Fibroblast of villous mesenchyme (primary cell): Measurements from ENCODE around the gene HOXA3. TPM values are rescaled to one million over a fixed set of nuclear protein-coding genes. Genes with fewer than 3 reads are reported as not detected.

Experiments
- DNase-seq: peaks from one replicate; pipeline ENCODE4 v3.0.0-alpha.2; 2010; ENCODE audit warnings: low read depth
- H3K4me3 ChIP-seq: 2 replicates; pipeline ENCODE4 v1.5.1; 2011; ENCODE audit warnings: low read depth, mild to moderate bottlenecking, low read length
- total RNA-seq: library from RNA; depleted of rRNA; stranded (reverse); fragments of >200 nt; gene quantifications from 2 replicates; pipeline ENCODE4 v1.2.3, GENCODE V29; 2012
- TF ChIP-seq, protein P1 (sequence below): IDR thresholded peaks from 2 replicates; pipeline ENCODE4 v1.5.1; 2012; ENCODE audit warnings: low read depth, mild to moderate bottlenecking, low read length; ENCODE audit not compliant: insufficient read depth

Gene HOXA3
- total RNA-seq, 1 donor = 11.7 TPM

- TF ChIP-seq, protein P1, sequence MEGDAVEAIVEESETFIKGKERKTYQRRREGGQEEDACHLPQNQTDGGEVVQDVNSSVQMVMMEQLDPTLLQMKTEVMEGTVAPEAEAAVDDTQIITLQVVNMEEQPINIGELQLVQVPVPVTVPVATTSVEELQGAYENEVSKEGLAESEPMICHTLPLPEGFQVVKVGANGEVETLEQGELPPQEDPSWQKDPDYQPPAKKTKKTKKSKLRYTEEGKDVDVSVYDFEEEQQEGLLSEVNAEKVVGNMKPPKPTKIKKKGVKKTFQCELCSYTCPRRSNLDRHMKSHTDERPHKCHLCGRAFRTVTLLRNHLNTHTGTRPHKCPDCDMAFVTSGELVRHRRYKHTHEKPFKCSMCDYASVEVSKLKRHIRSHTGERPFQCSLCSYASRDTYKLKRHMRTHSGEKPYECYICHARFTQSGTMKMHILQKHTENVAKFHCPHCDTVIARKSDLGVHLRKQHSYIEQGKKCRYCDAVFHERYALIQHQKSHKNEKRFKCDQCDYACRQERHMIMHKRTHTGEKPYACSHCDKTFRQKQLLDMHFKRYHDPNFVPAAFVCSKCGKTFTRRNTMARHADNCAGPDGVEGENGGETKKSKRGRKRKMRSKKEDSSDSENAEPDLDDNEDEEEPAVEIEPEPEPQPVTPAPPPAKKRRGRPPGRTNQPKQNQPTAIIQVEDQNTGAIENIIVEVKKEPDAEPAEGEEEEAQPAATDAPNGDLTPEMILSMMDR = no peak
- H3K4me3 ChIP-seq = no peak overlapping the region
- DNase-seq = no peak
These were observed 71.4 kb downstream of the HOXA3 start for GRCh38 chr7:27080844-27081436.

DNA sequence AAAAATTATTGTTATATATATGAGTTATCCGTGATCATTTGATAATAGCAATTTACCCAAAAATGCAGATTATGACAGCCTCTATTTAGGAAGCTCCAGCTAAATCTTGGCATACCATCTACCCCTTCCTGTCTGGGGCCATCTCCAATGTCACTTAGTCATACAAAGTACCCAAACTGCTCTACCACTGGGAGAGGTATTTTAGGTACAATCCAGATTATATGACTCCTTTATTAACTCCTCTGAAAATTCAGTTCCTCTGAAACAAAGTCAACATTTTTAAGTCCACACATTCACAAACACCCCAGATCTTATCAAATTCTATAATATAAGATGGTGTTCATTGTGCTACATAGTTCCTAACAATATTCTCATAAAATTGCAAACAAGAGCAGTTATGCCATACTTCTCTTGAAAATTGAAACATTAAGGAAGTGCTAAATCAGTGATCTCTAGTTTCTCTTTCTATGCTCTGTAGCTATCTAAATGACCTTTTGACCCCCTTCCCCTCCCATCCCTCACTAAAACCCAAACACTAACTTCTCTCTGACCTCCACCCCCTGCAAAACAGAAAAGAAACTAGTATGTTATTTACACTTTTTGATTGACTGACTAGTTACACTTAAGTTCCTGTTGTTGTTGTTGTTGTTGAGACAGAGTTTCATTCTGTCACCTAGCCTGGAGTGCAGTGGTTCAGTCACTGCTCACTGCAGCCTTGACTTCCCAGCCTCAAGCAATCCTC lies 73.0 kb downstream of the HOXA3 start:
- no peak for DNase-seq
- TF ChIP-seq, protein P1 = no peak
- no peak overlapping the region for H3K4me3 ChIP-seq

- TF ChIP-seq, protein P1 = no peak
- DNase-seq = no peak
- H3K4me3 ChIP-seq = no peak overlapping the region
These were observed 73.7 kb downstream of the HOXA3 start for GRCh38 chr7:27078616-27079233.

GRCh38 chr7:27073076-27073475 lies 79.3 kb downstream of the HOXA3 start:
- TF ChIP-seq, protein P1 = no peak
- no peak overlapping the region for H3K4me3 ChIP-seq
- DNase-seq = no peak

DNA sequence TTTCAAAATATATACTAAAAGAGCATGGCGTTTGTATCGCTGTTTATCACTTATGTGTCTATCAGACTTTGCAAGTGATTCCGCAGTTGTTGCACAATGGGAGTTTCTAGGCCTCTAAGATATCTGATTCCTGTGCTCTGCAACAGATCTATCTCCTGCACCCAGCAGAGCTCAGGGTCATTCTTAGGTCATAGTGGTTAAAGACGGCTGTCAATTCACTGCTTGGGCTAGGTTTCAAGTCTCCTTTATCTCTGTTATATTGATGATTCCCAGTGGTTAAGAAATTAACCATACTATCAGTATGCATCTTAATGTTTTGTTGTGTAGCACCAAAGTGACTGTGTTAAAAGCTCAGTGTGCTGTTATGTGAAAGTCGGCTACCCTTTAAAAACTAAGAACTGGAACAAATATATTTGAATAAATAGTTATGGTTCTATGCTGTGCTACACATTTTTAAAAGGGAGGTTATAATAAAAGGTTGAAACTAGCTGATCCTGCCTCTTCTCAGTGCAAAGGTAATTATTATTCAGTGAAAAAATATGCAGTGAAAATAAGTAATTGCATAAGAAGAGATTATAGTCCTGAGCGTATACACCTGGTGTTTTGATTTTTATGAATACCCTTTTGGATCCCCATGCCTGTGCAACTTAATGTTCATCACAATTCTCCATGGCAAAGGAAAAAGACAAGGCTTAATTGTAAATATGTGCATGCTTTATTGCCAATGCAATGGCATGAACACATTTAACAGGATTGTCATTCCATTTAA lies 80.6 kb downstream of the HOXA3 start:
- TF ChIP-seq, protein P1 = no peak
- no peak for DNase-seq
- no peak overlapping the region for H3K4me3 ChIP-seq

- H3K4me3 ChIP-seq = no peak overlapping the region
- TF ChIP-seq, protein P1 = no peak
- DNase-seq = no peak
These were observed 84.1 kb downstream of the HOXA3 start for GRCh38 chr7:27068259-27068658.
